Peyer's patch (tissue), 4 donors: Measurements from ENCODE around the gene MASP2.

Experiments
- POLR2A ChIP-seq, 2 donors: fragments of 450-650 bp; IDR thresholded peaks; one replicate each; pipeline ENCODE4 v1.5.1; 2017; ENCODE audit warnings: antibody characterized with exemption in 2 of 2, mild to moderate bottlenecking in 2 of 2, moderate library complexity in 2 of 2
- TF ChIP-seq, protein P1 (sequence below), 6 experiments: fragments of 450-650 bp in 4 of 6; fragments of 200-600 bp in 2 of 6; sonication (generic) in 1 of 6; IDR thresholded peaks; one replicate each; pipeline ENCODE4 v1.5.1; 2017 to 2019; ENCODE audit warnings: antibody characterized with exemption in 6 of 6, mild to moderate bottlenecking in 3 of 6, moderate library complexity in 1 of 6

DNA sequence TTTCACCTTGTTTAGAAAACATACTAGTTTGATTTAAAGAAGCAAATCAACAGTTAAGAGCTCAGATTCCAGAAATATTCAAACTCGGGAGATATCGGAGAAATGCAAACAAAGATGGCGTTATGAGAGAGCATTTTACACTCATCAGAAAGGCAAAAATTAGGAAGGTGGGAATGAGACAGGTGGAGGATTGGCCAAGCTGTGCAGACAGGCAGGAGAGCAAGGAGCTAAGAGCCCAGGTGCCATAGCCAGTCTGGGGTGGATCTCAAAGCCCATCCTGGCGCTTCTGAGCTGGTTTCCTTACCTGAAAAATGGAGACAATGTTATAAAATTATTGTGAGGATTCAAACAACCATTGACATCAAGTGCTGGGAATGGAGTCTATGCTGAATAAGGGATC, 54.2 kb downstream of the MASP2 start:
- TF ChIP-seq, protein P1, sequence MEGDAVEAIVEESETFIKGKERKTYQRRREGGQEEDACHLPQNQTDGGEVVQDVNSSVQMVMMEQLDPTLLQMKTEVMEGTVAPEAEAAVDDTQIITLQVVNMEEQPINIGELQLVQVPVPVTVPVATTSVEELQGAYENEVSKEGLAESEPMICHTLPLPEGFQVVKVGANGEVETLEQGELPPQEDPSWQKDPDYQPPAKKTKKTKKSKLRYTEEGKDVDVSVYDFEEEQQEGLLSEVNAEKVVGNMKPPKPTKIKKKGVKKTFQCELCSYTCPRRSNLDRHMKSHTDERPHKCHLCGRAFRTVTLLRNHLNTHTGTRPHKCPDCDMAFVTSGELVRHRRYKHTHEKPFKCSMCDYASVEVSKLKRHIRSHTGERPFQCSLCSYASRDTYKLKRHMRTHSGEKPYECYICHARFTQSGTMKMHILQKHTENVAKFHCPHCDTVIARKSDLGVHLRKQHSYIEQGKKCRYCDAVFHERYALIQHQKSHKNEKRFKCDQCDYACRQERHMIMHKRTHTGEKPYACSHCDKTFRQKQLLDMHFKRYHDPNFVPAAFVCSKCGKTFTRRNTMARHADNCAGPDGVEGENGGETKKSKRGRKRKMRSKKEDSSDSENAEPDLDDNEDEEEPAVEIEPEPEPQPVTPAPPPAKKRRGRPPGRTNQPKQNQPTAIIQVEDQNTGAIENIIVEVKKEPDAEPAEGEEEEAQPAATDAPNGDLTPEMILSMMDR (IDR thresholded peaks at IDR 0.05) = no peak
- no peak for TF ChIP-seq POLR2A (IDR thresholded peaks at IDR 0.05)
